Breast epithelium (tissue), 3 donors: ENCODE data around the gene SIRPD.

ENCODE experiments used
- CTCF ChIP-seq, 3 donors: fragments of 450-650 bp; IDR thresholded peaks; one replicate each; pipeline ENCODE4 v1.5.1; 2016 to 2017; ENCODE audit warnings: antibody characterized with exemption in 3 of 3, mild to moderate bottlenecking in 3 of 3, moderate library complexity in 3 of 3
- POLR2A ChIP-seq: fragments of 450-650 bp; IDR thresholded peaks from one replicate; pipeline ENCODE4 v1.6.1; 2016; ENCODE audit warnings: antibody characterized with exemption, mild to moderate bottlenecking, moderate library complexity

GRCh38 chr20:1600736-1601135 is 43.2 kb upstream of the SIRPD start:
- no peak for TF ChIP-seq CTCF (IDR thresholded peaks at IDR 0.05)
- TF ChIP-seq POLR2A, result no peak
